GM12874 (cell line): ENCODE measurements around the gene VAMP3.

Experiments used
- TF ChIP-seq, protein P1 (sequence below): IDR thresholded peaks from 2 replicates; pipeline ENCODE4 v1.5.1; 2011; ENCODE audit warnings: low read depth, mild to moderate bottlenecking, control low read depth, low read length, moderate library complexity; ENCODE audit not compliant: insufficient read depth

The VAMP3 gene

GRCh38 chr1:7768583-7768982 lies 2.5 kb upstream of the VAMP3 start:
- TF ChIP-seq, protein P1, sequence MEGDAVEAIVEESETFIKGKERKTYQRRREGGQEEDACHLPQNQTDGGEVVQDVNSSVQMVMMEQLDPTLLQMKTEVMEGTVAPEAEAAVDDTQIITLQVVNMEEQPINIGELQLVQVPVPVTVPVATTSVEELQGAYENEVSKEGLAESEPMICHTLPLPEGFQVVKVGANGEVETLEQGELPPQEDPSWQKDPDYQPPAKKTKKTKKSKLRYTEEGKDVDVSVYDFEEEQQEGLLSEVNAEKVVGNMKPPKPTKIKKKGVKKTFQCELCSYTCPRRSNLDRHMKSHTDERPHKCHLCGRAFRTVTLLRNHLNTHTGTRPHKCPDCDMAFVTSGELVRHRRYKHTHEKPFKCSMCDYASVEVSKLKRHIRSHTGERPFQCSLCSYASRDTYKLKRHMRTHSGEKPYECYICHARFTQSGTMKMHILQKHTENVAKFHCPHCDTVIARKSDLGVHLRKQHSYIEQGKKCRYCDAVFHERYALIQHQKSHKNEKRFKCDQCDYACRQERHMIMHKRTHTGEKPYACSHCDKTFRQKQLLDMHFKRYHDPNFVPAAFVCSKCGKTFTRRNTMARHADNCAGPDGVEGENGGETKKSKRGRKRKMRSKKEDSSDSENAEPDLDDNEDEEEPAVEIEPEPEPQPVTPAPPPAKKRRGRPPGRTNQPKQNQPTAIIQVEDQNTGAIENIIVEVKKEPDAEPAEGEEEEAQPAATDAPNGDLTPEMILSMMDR, result no peak

DNA sequence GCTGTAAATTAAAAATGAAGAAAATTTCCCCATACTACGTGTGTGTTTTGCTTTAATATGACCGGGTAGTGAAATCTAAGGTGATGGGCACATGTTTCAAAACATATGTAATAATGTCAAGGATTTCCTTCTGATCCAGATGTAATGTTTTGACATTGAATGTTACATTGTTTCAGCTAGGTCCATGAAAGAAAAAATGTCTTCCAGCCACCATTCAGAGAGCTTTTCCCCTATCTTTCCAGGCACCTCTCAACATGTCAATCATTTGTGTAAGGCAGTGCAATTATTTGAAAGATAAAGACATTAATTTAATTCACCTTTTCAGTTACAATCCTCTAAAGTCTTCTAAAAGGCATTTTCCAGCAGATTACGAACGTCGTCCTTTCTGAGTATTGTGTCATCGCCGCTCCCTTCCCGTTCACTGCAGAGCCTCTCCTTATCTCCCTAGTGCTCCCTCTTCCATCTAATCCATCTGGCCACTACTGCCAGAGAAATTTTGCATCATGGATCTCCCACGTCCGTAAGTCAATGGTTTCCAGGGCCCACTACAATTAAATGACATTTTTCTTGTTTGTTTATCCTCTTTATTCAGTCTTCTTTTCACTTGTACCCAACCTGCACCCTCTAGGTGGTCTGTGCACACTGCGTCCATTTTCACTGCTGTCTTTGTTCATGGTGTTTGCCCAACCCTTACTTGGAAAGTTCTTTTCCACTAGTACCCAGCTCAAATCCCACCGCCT lies 1.3 kb upstream of the VAMP3 start:
- TF ChIP-seq, protein P1, result no peak

DNA sequence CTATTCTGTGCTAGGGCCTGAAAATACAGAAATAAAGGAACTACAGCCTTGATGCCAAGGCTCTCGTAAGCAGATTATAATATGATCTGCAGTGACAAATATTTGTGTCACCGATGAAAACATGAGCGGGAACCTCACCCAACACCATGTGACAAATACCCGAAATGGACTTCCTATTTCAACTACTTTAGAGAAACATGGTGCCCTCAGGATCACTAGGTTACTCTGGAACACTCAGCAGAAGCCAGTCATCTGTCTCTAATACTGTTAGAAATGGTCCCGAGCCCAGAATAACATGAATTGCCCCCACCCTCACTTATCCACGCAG lies 463 bp upstream of the VAMP3 start:
- TF ChIP-seq, protein P1, result no peak

DNA sequence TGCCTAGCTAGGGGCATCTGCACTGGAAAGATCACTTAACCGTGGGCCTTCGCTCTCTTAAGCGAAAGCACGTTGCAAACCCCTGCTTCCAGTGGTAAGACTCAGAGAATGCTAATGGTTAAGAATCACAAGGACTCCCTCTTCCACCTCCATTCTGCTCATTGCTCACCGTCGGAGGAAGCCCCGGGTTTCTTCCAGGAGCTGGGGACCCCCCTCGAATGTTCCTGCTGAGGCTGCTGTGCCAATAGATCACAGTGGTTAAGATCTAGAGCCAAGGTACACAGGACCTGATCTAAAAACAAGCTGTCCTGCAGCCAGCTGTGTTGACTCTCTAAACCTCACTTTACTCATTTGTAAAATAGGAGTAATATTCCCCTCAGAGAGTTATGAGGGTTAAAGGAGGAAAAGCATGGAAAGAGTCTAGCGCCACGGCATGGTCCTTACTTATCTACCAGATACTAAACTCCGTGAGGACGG lies 765 bp downstream of the VAMP3 start:
- TF ChIP-seq, protein P1, result no peak

GRCh38 chr1:7777591-7777990 lies 6.5 kb downstream of the VAMP3 start:
- TF ChIP-seq, protein P1, result no peak

- TF ChIP-seq, protein P1, result no peak
Observed at GRCh38 chr1:7778133-7778628, 7.1 kb downstream of the VAMP3 start.

GRCh38 chr1:7780976-7781375 lies 9.9 kb downstream of the VAMP3 start:
- TF ChIP-seq, protein P1, result no peak
